ENCODE data around the gene KCNA5. TPM values are rescaled to one million over a fixed set of nuclear protein-coding genes. Genes with fewer than 3 reads are reported as not detected.

KCNA5 gene
- polyA plus RNA-seq, 1 donor from 2014 or later, result 7.5 TPM

DNA sequence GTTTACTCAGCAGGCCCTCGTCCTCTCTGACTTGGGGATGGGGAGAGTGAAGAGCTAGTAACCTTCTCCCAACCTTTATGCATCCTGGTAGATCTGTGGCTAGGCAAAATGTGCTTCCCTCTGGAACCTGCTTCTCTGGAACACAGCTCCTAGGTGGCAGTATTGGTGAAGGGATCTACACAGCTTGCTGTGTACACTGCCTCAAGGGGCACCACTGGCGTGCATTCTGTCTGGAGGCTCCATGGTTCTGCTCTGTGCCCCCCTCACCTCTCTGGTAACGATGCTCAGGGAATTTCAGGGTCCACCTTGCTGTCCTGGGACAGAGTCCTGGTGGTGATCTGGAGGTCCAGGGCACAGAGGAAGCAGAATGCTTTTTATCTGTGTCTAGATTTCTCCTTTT, 43.5 kb upstream of the KCNA5 start:
- Histone ChIP-seq H3K4me3 (ENCODE audit: low read length) (no peak overlapping the region), H2AFZ (ENCODE audit: low read depth, low read length) (no peak overlapping the region), H4K20me1 (ENCODE audit: insufficient read depth) (no peaks in the 10 kb centered on the region), H3K27ac (ENCODE audit: low read length) (no peak overlapping the region), H3K4me2 (ENCODE audit: low read length) (no peak overlapping the region), H3K9ac (ENCODE audit: low read length) (no peak overlapping the region), H3K36me3 (ENCODE audit: insufficient read depth, low read length) (no peaks in the 10 kb centered on the region), H3K27me3 (ENCODE audit: insufficient read depth, low read depth, low read length) (no peaks in the 10 kb centered on the region), H3K79me2 (replicated peaks; ENCODE audit: insufficient read depth, low read length) (no peaks in the 10 kb centered on the region), H3K9me2 (ENCODE audit: insufficient read depth, low read length) (no peaks in the 10 kb centered on the region), H3F3A (ENCODE audit: insufficient read depth, low read length, poor library complexity, severe bottlenecking) (no peaks in the 10 kb centered on the region), H3K9me3 (ENCODE audit: low read length) (no peaks in the 10 kb centered on the region)
- TF ChIP-seq, protein P1, sequence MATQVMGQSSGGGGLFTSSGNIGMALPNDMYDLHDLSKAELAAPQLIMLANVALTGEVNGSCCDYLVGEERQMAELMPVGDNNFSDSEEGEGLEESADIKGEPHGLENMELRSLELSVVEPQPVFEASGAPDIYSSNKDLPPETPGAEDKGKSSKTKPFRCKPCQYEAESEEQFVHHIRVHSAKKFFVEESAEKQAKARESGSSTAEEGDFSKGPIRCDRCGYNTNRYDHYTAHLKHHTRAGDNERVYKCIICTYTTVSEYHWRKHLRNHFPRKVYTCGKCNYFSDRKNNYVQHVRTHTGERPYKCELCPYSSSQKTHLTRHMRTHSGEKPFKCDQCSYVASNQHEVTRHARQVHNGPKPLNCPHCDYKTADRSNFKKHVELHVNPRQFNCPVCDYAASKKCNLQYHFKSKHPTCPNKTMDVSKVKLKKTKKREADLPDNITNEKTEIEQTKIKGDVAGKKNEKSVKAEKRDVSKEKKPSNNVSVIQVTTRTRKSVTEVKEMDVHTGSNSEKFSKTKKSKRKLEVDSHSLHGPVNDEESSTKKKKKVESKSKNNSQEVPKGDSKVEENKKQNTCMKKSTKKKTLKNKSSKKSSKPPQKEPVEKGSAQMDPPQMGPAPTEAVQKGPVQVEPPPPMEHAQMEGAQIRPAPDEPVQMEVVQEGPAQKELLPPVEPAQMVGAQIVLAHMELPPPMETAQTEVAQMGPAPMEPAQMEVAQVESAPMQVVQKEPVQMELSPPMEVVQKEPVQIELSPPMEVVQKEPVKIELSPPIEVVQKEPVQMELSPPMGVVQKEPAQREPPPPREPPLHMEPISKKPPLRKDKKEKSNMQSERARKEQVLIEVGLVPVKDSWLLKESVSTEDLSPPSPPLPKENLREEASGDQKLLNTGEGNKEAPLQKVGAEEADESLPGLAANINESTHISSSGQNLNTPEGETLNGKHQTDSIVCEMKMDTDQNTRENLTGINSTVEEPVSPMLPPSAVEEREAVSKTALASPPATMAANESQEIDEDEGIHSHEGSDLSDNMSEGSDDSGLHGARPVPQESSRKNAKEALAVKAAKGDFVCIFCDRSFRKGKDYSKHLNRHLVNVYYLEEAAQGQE (IDR thresholded peaks at IDR 0.05; ENCODE audit: borderline replicate concordance), result no peak
- TF ChIP-seq RAD21 (conservative IDR thresholded peaks at IDR 0.05) (no peak), SMC3 (conservative IDR thresholded peaks at IDR 0.05; ENCODE audit: poor library complexity) (no peak), MXI1 (conservative IDR thresholded peaks at IDR 0.05; ENCODE audit: poor library complexity, severe bottlenecking) (no peak), POLR2AphosphoS5 (IDR thresholded peaks at IDR 0.05) (no peak), EZH2 (IDR thresholded peaks at IDR 0.05; ENCODE audit: borderline replicate concordance, insufficient read depth, low read length, poor library complexity, severe bottlenecking) (no peak), TAF1 (IDR thresholded peaks at IDR 0.05; ENCODE audit: low read depth) (no peak), EP300 (conservative IDR thresholded peaks at IDR 0.05; ENCODE audit: poor library complexity, severe bottlenecking) (no peak)
- TF ChIP-seq, protein P2, sequence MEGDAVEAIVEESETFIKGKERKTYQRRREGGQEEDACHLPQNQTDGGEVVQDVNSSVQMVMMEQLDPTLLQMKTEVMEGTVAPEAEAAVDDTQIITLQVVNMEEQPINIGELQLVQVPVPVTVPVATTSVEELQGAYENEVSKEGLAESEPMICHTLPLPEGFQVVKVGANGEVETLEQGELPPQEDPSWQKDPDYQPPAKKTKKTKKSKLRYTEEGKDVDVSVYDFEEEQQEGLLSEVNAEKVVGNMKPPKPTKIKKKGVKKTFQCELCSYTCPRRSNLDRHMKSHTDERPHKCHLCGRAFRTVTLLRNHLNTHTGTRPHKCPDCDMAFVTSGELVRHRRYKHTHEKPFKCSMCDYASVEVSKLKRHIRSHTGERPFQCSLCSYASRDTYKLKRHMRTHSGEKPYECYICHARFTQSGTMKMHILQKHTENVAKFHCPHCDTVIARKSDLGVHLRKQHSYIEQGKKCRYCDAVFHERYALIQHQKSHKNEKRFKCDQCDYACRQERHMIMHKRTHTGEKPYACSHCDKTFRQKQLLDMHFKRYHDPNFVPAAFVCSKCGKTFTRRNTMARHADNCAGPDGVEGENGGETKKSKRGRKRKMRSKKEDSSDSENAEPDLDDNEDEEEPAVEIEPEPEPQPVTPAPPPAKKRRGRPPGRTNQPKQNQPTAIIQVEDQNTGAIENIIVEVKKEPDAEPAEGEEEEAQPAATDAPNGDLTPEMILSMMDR (IDR thresholded peaks at IDR 0.05; ENCODE audit: poor library complexity, severe bottlenecking), result no peak

DNA sequence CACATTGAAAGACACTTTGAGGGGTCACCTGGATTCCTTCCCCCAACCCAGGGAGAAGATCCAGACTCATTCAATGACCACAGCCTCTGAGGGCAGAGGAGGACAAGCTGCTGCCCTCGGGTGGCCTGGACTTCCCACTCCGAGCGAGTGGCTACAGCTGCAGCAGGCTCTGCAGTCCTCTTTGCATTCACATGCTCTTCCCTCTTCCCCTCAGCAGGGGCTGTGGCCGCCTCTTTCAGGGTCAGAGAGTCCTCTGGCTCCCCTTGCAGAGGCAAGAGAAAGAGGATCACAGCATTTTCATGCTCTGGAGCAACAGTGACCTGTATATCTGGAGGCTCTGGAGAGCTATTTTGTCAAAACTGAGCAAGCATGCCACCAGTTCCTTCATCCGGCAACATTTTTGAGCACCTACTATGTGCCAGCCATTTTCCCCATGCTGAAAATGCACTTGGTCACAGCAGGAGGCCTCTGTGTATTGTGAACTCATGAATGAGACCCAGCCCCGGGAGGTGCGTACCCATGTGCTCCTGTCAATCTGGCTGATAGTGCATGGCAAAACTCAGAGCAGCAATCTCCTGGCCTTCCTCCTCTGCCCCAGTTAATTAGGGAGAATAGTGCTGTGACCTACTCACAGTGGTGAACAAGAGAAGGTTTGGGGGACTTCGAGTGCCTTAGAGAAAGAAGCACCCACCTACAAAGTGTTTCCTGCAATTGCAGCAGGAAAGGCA, 42.9 kb upstream of the KCNA5 start:
- Histone ChIP-seq H3K79me2 (replicated peaks; ENCODE audit: insufficient read depth, low read length) (no peaks in the 10 kb centered on the region), H3K27me3 (ENCODE audit: insufficient read depth, low read depth, low read length) (no peaks in the 10 kb centered on the region), H2AFZ (ENCODE audit: low read depth, low read length) (no peak overlapping the region), H3F3A (ENCODE audit: insufficient read depth, low read length, poor library complexity, severe bottlenecking) (no peaks in the 10 kb centered on the region), H3K27ac (ENCODE audit: low read length) (no peak overlapping the region), H3K9ac (ENCODE audit: low read length) (no peak overlapping the region), H3K4me3 (ENCODE audit: low read length) (no peak overlapping the region), H3K9me2 (ENCODE audit: insufficient read depth, low read length) (no peaks in the 10 kb centered on the region), H3K4me2 (ENCODE audit: low read length) (no peak overlapping the region), H3K9me3 (ENCODE audit: low read length) (no peaks in the 10 kb centered on the region), H3K36me3 (ENCODE audit: insufficient read depth, low read length) (no peaks in the 10 kb centered on the region), H4K20me1 (ENCODE audit: insufficient read depth) (no peaks in the 10 kb centered on the region)
- TF ChIP-seq, protein P1 (IDR thresholded peaks at IDR 0.05; ENCODE audit: borderline replicate concordance), result no peak
- no peak for TF ChIP-seq MXI1 (conservative IDR thresholded peaks at IDR 0.05; ENCODE audit: poor library complexity, severe bottlenecking)
- TF ChIP-seq, protein P2 (IDR thresholded peaks at IDR 0.05; ENCODE audit: poor library complexity, severe bottlenecking), result no peak
- no peak for TF ChIP-seq SMC3 (conservative IDR thresholded peaks at IDR 0.05; ENCODE audit: poor library complexity)

Measured in neural cell (in vitro differentiated cells).